ENCODE results near the gene RANBP3L. TPM values are rescaled to one million over a fixed set of nuclear protein-coding genes. Genes with fewer than 3 reads are reported as not detected.

The RANBP3L gene
- total and polyA plus RNA-seq, 2 of the 4 experiments (the other 2 are of a cell fraction), result not detected

DNA sequence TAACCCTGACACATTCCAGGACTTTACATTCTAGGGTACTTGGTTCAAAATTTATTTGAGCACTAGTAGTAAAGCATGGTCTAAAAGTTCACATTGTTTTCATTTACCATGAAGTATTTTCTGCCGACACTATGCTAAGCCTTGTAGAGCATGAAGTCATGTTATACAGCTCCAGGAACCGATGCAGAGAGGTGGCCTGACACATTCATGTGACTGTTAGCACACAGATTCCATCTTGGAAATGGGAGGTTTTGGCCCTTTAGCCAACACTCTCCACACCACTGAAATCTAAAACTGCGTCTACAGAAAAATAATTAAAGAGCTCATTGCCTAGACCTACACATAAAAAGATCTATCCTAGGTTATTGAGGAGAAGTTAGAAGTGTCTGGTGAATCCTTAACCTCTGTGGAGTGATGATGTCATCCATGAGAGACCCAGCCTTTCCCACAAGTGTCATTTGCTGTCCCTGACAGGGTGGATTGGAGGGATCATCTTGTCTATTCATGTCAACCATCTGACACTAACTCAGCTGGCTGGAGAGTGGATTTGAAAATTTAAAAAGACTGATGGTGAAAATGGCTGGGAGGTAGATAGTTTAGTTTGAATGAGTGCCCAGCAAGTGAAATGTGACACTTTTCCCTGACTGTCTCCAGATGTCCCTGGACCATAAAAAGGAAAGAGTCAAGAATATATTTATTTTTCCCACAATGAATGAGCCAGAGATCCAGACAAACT lies 1.3 kb downstream of the RANBP3L start:
- no peaks in the 10 kb centered on the region for H3K79me1 ChIP-seq (ENCODE audit: low read depth in 1 of 2, low read length in 2 of 2)
- H3K4me3 ChIP-seq (ENCODE audit: insufficient read depth, low read depth, low read length), result no peak overlapping the region
- H4K91ac ChIP-seq (ENCODE audit: insufficient read depth, low read depth, low read length), result no peak overlapping the region
- no peak overlapping the region for H2BK20ac ChIP-seq (ENCODE audit: low read depth, low read length)
- ATAC-seq (ENCODE audit: low read depth) (no peak), DNase-seq (peak; percentile 1)
- peaks cover 8% of the 10 kb centered on the region for H3K4me1 ChIP-seq (ENCODE audit: control insufficient read depth, insufficient read depth, low read length)
- dilution Hi-C loops (cut with HindIII; ENCODE audit: low sequenced_read_pairs, unreplicated experiment) (no loop called here), in situ Hi-C loops (cut with MboI; ENCODE audit: low sequenced_read_pairs) (loop anchor here (10.0 kb wide), 2 partner anchors 76 to 126 kb away; no protein-coding TSS in a partner anchor), intact Hi-C loops (cut with micrococcal nuclease) (loop anchor here (10.0 kb wide), 2 partner anchors 394 to 516 kb away; no protein-coding TSS in a partner anchor)
- BruUV-seq (replicated peaks), result no TSS peak
- H3K4me2 ChIP-seq (ENCODE audit: low read depth, low read length), result no peak overlapping the region; the same call in 1 of the 2 replicates
- no peak overlapping the region for H2AK5ac ChIP-seq (ENCODE audit: low read depth, low read length)
- CTCF ChIA-PET, result interaction anchor here (1.0 to 1.7 kb wide), 2 partner anchors 34 to 396 kb away, joined by 4 to 7 read pairs; no protein-coding TSS in a partner anchor
- no peak overlapping the region for H4K8ac ChIP-seq (ENCODE audit: low read depth in 2 of 2, low read length in 2 of 2)
- POLR2A ChIA-PET (ENCODE audit: unreplicated experiment), result no interaction called here
- H2BK120ac ChIP-seq (ENCODE audit: low read depth, low read length), result no peak overlapping the region
- no peak overlapping the region for H3K27ac ChIP-seq (ENCODE audit: insufficient read depth, low read length)
- H4K20me1 ChIP-seq (ENCODE audit: insufficient read depth, low read length), result no peaks in the 10 kb centered on the region
- no peak overlapping the region for H3K4ac ChIP-seq (ENCODE audit: low read depth, low read length)
- TF ChIP-seq NFE2L2 (IDR thresholded peaks at IDR 0.05; ENCODE audit: low read depth, low read length), result no peak
- TF ChIP-seq, protein P1, sequence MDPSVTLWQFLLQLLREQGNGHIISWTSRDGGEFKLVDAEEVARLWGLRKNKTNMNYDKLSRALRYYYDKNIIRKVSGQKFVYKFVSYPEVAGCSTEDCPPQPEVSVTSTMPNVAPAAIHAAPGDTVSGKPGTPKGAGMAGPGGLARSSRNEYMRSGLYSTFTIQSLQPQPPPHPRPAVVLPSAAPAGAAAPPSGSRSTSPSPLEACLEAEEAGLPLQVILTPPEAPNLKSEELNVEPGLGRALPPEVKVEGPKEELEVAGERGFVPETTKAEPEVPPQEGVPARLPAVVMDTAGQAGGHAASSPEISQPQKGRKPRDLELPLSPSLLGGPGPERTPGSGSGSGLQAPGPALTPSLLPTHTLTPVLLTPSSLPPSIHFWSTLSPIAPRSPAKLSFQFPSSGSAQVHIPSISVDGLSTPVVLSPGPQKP (IDR thresholded peaks at IDR 0.05; ENCODE audit: borderline replicate concordance, low read depth, low read length), result no peak
- TF ChIP-seq, protein P2, sequence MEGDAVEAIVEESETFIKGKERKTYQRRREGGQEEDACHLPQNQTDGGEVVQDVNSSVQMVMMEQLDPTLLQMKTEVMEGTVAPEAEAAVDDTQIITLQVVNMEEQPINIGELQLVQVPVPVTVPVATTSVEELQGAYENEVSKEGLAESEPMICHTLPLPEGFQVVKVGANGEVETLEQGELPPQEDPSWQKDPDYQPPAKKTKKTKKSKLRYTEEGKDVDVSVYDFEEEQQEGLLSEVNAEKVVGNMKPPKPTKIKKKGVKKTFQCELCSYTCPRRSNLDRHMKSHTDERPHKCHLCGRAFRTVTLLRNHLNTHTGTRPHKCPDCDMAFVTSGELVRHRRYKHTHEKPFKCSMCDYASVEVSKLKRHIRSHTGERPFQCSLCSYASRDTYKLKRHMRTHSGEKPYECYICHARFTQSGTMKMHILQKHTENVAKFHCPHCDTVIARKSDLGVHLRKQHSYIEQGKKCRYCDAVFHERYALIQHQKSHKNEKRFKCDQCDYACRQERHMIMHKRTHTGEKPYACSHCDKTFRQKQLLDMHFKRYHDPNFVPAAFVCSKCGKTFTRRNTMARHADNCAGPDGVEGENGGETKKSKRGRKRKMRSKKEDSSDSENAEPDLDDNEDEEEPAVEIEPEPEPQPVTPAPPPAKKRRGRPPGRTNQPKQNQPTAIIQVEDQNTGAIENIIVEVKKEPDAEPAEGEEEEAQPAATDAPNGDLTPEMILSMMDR (conservative IDR thresholded peaks at IDR 0.05; ENCODE audit: low read depth, low read length), result no peak
- TF ChIP-seq SMC3 (IDR thresholded peaks at IDR 0.05; ENCODE audit: low read depth, low read length), result no peak
- TF ChIP-seq, protein P3, sequence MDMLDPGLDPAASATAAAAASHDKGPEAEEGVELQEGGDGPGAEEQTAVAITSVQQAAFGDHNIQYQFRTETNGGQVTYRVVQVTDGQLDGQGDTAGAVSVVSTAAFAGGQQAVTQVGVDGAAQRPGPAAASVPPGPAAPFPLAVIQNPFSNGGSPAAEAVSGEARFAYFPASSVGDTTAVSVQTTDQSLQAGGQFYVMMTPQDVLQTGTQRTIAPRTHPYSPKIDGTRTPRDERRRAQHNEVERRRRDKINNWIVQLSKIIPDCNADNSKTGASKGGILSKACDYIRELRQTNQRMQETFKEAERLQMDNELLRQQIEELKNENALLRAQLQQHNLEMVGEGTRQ (IDR thresholded peaks at IDR 0.05; ENCODE audit: low read depth, low read length), result no peak
- no peak for TF ChIP-seq RFX5 (IDR thresholded peaks at IDR 0.05; ENCODE audit: low read depth, low read length)
- no peak for TF ChIP-seq MAZ (IDR thresholded peaks at IDR 0.05; ENCODE audit: borderline replicate concordance, low read depth, low read length)
- TF ChIP-seq FOS (IDR thresholded peaks at IDR 0.05; ENCODE audit: low read depth, low read length), result no peak
- no peak for TF ChIP-seq RCOR1 (IDR thresholded peaks at IDR 0.05; ENCODE audit: insufficient replicate concordance, low read length)
- TF ChIP-seq MAFK (IDR thresholded peaks at IDR 0.05; ENCODE audit: low read depth, low read length), result no peak
- no peak for TF ChIP-seq POLR2A (IDR thresholded peaks at IDR 0.05; ENCODE audit: low read depth, low read length)
- TF ChIP-seq MXI1 (IDR thresholded peaks at IDR 0.05; ENCODE audit: borderline replicate concordance, low read depth, low read length), result no peak
- no peak for TF ChIP-seq RAD21 (IDR thresholded peaks at IDR 0.05; ENCODE audit: low read length)
- H3K27me3 ChIP-seq (ENCODE audit: control insufficient read depth, insufficient read depth, low read length), result peaks cover 5% of the 10 kb centered on the region
- H3K36me3 ChIP-seq (ENCODE audit: control insufficient read depth, insufficient read depth, low read length), result no peaks in the 10 kb centered on the region
- no peak overlapping the region for H2AFZ ChIP-seq (replicated peaks; ENCODE audit: low read length, poor library complexity)
- no peak overlapping the region for H3K14ac ChIP-seq (replicated peaks; ENCODE audit: low read depth, low read length)
- no peaks in the 10 kb centered on the region for H3K9me1 ChIP-seq (ENCODE audit: insufficient read depth, low read length)
- no peak overlapping the region for H2AK9ac ChIP-seq (replicated peaks; ENCODE audit: low read depth, low read length, poor library complexity)
- H4K5ac ChIP-seq (ENCODE audit: low read depth, low read length), result no peak overlapping the region
- H2BK5ac ChIP-seq (ENCODE audit: low read depth, low read length, poor library complexity, severe bottlenecking), result no peak overlapping the region
- H3K9ac ChIP-seq (ENCODE audit: low read depth, low read length), result no peak overlapping the region
- H3K18ac ChIP-seq (ENCODE audit: low read depth, low read length), result no peak overlapping the region
- no peak overlapping the region for H3K56ac ChIP-seq (ENCODE audit: extremely low read depth, insufficient read depth, low read length)
- H3K9me3 ChIP-seq (ENCODE audit: control insufficient read depth, insufficient read depth, low read length), result no peaks in the 10 kb centered on the region
- no peak overlapping the region for H2BK15ac ChIP-seq (ENCODE audit: low read depth, low read length)
- WGBS, 2 experiments (ENCODE audit: extremely low coverage in 2 of 2, insufficient read length in 1 of 2), result no CpG with 5 or more reads among the region's 3 CpGs
- no peak overlapping the region for H3K23ac ChIP-seq (ENCODE audit: low read depth, low read length)

All from IMR-90 (cell line).